Loucy (cell line): ENCODE data around the gene OTOP3.
"Not testable (repeated sequence)": the region's sequence is repeated elsewhere in the genome, so short reads cannot be mapped to it uniquely, and the experiment has no call there.

Source experiments
- H2AFZ ChIP-seq: fragments of 200-600 bp; sonication (generic); 2 replicates; pipeline ENCODE4 v1.6.0; 2016; ENCODE audit warnings: antibody characterized with exemption, mild to moderate bottlenecking, low read length, moderate library complexity
- H3F3A ChIP-seq: fragments of 200-600 bp; 2 replicates; pipeline ENCODE4 v1.6.0; 2016; ENCODE audit warnings: antibody characterized with exemption, low read depth, mild to moderate bottlenecking
- H3K27me3 ChIP-seq: fragments of 200-600 bp; sonication (generic); 2 replicates; pipeline ENCODE4 v1.6.1; 2014; ENCODE audit warnings: low read length, mild to moderate bottlenecking; ENCODE audit not compliant: insufficient read depth, poor library complexity, severe bottlenecking
- H3K36me3 ChIP-seq: fragments of 200-600 bp; sonication (generic); 2 replicates; pipeline ENCODE4 v1.6.1; 2016; ENCODE audit warnings: low read length; ENCODE audit not compliant: insufficient read depth
- H3K4me1 ChIP-seq: fragments of 200-600 bp; sonication (generic); 2 replicates; pipeline ENCODE4 v1.5.1; 2014; ENCODE audit warnings: low read length, mild to moderate bottlenecking; ENCODE audit not compliant: insufficient read depth, poor library complexity, severe bottlenecking
- H3K4me2 ChIP-seq: fragments of 200-600 bp; sonication (generic); 2 replicates; pipeline ENCODE4 v1.6.0; 2014; ENCODE audit warnings: antibody characterized with exemption, low read length, low read depth, mild to moderate bottlenecking; ENCODE audit not compliant: poor library complexity, severe bottlenecking
- H3K4me3 ChIP-seq: fragments of 200-600 bp; sonication (generic); 2 replicates; pipeline ENCODE4 v1.5.1; 2014; ENCODE audit warnings: low read length, mild to moderate bottlenecking, mixed read lengths; ENCODE audit not compliant: poor library complexity, severe bottlenecking
- H3K79me2 ChIP-seq: fragments of 200-600 bp; sonication (generic); 2 replicates; pipeline ENCODE4 v1.6.1; 2014; ENCODE audit warnings: low read length; ENCODE audit not compliant: insufficient read depth
- H3K9ac ChIP-seq: fragments of 200-600 bp; sonication (generic); 2 replicates; pipeline ENCODE4 v1.6.0; 2014; ENCODE audit warnings: mild to moderate bottlenecking, low read depth, low read length, moderate library complexity; ENCODE audit not compliant: poor library complexity, severe bottlenecking
- H3K9me2 ChIP-seq: fragments of 200-600 bp; sonication (generic); replicated peaks from 2 replicates; pipeline ENCODE4 v1.6.1; 2016; ENCODE audit warnings: low read depth, low read length, mixed read lengths
- H3K9me3 ChIP-seq: fragments of 200-600 bp; sonication (generic); 2 replicates; pipeline ENCODE4 v1.6.1; 2014; ENCODE audit warnings: mild to moderate bottlenecking, antibody characterized with exemption, low read length, low read depth; ENCODE audit not compliant: insufficient read depth
- H4K20me1 ChIP-seq: fragments of 200-600 bp; sonication (generic); 2 replicates; pipeline ENCODE4 v1.6.0; 2014; ENCODE audit warnings: antibody characterized with exemption, low read length, mild to moderate bottlenecking; ENCODE audit not compliant: insufficient read depth, poor library complexity, severe bottlenecking
- CTCF ChIP-seq: fragments of 200-600 bp; sonication (generic); conservative IDR thresholded peaks from 2 replicates; pipeline ENCODE4 v1.5.1; 2014; ENCODE audit warnings: mild to moderate bottlenecking, antibody characterized with exemption, low read length
- EZH2phosphoT487 ChIP-seq: fragments of 200-600 bp; IDR thresholded peaks from 2 replicates; pipeline ENCODE4 v1.6.1; 2018; ENCODE audit warnings: antibody characterized with exemption, mild to moderate bottlenecking, moderate library complexity, borderline replicate concordance

OTOP3 gene

GRCh38 chr17:74907012-74907411 lies 28.7 kb upstream of the OTOP3 start:
- no peaks in the 10 kb centered on the region for H4K20me1 ChIP-seq
- H3K4me1 ChIP-seq, result no peaks in the 10 kb centered on the region
- H3K27me3 ChIP-seq, result no peaks in the 10 kb centered on the region
- H3K36me3 ChIP-seq, result no peaks in the 10 kb centered on the region
- no peak overlapping the region for H3K4me3 ChIP-seq
- no peaks in the 10 kb centered on the region for H3K9me2 ChIP-seq
- no peak overlapping the region for H2AFZ ChIP-seq
- H3K9me3 ChIP-seq, result no peaks in the 10 kb centered on the region
- no peaks in the 10 kb centered on the region for H3F3A ChIP-seq
- TF ChIP-seq CTCF (no peak), EZH2phosphoT487 (no peak)
- H3K9ac ChIP-seq, result no peak overlapping the region
- no peak overlapping the region for H3K4me2 ChIP-seq
- no peaks in the 10 kb centered on the region for H3K79me2 ChIP-seq

- H3K36me3 ChIP-seq, H3K9me3 ChIP-seq, H3K9me2 ChIP-seq, H3K27me3 ChIP-seq, H2AFZ ChIP-seq, H4K20me1 ChIP-seq, H3K4me2 ChIP-seq, H3K9ac ChIP-seq, H3F3A ChIP-seq, H3K4me3 ChIP-seq, H3K4me1 ChIP-seq, H3K79me2 ChIP-seq: not testable (repeated sequence)
These were observed 26.6 kb upstream of the OTOP3 start for GRCh38 chr17:74909097-74909496.

GRCh38 chr17:74911423-74911822 lies 24.3 kb upstream of the OTOP3 start:
- H3K4me2 ChIP-seq, H3K4me1 ChIP-seq, H3K27me3 ChIP-seq, H3K36me3 ChIP-seq, H3K9me3 ChIP-seq, H4K20me1 ChIP-seq, H3F3A ChIP-seq, H3K4me3 ChIP-seq, H3K9ac ChIP-seq, H2AFZ ChIP-seq, H3K79me2 ChIP-seq, H3K9me2 ChIP-seq: not testable (repeated sequence)

- Histone ChIP-seq H4K20me1 (no peaks in the 10 kb centered on the region), H3K4me2 (no peak overlapping the region), H3K9ac (no peak overlapping the region), H2AFZ (no peak overlapping the region; the same call in 1 of the 2 replicates), H3K79me2 (no peaks in the 10 kb centered on the region), H3K4me3 (no peak overlapping the region), H3K9me3 (no peaks in the 10 kb centered on the region), H3F3A (no peaks in the 10 kb centered on the region), H3K36me3 (no peaks in the 10 kb centered on the region), H3K4me1 (no peaks in the 10 kb centered on the region), H3K27me3 (no peaks in the 10 kb centered on the region), H3K9me2 (no peaks in the 10 kb centered on the region)
- TF ChIP-seq EZH2phosphoT487 (no peak), CTCF (no peak)
These were observed 19.4 kb upstream of the OTOP3 start for GRCh38 chr17:74916136-74916850.
